Peyer's patch (tissue), 4 donors: ENCODE measurements around the gene KRT13.

Experiments used
- POLR2A ChIP-seq, 2 donors: fragments of 450-650 bp; IDR thresholded peaks; one replicate each; pipeline ENCODE4 v1.5.1; 2017; ENCODE audit warnings: antibody characterized with exemption in 2 of 2, mild to moderate bottlenecking in 2 of 2, moderate library complexity in 2 of 2
- TF ChIP-seq, protein P1 (sequence below), 6 experiments: fragments of 450-650 bp in 4 of 6; fragments of 200-600 bp in 2 of 6; sonication (generic) in 1 of 6; IDR thresholded peaks; one replicate each; pipeline ENCODE4 v1.5.1; 2017 to 2019; ENCODE audit warnings: antibody characterized with exemption in 6 of 6, mild to moderate bottlenecking in 3 of 6, moderate library complexity in 1 of 6

- TF ChIP-seq, protein P1, sequence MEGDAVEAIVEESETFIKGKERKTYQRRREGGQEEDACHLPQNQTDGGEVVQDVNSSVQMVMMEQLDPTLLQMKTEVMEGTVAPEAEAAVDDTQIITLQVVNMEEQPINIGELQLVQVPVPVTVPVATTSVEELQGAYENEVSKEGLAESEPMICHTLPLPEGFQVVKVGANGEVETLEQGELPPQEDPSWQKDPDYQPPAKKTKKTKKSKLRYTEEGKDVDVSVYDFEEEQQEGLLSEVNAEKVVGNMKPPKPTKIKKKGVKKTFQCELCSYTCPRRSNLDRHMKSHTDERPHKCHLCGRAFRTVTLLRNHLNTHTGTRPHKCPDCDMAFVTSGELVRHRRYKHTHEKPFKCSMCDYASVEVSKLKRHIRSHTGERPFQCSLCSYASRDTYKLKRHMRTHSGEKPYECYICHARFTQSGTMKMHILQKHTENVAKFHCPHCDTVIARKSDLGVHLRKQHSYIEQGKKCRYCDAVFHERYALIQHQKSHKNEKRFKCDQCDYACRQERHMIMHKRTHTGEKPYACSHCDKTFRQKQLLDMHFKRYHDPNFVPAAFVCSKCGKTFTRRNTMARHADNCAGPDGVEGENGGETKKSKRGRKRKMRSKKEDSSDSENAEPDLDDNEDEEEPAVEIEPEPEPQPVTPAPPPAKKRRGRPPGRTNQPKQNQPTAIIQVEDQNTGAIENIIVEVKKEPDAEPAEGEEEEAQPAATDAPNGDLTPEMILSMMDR (IDR thresholded peaks at IDR 0.05) = no peak
- no peak for TF ChIP-seq POLR2A (IDR thresholded peaks at IDR 0.05)
Measured at GRCh38 chr17:41537990-41538389, 32.6 kb upstream of the KRT13 start.
